GM23338 (cell line): ENCODE data around the gene SDR42E2.

Experiments used
- CTCF ChIP-seq, 2 experiments: fragments of 200-600 bp in 1 of 2; sonication (generic) in 1 of 2; conservative IDR thresholded peaks; 2 replicates each; pipeline versions ENCODE4 v1.5.1 to v1.6.1; 2016 to 2017; ENCODE audit warnings: antibody characterized with exemption in 2 of 2, low read depth in 2 of 2, mild to moderate bottlenecking in 2 of 2, moderate library complexity in 1 of 2
- JUNB ChIP-seq: IDR thresholded peaks from one replicate; pipeline ENCODE4 v1.6.1; 2016; ENCODE audit warnings: antibody characterized with exemption; ENCODE audit not compliant: unreplicated experiment

GRCh38 chr16:22144520-22144919, 17.8 kb upstream of the SDR42E2 start:
- TF ChIP-seq CTCF (conservative IDR thresholded peaks at IDR 0.05; ENCODE audit: low read depth in 2 of 2) (no peak), JUNB (no peak)
